Natural killer cell (primary cell): ENCODE data around the gene EMX1. TPM values are rescaled to one million over a fixed set of nuclear protein-coding genes. Genes with fewer than 3 reads are reported as not detected.

Experiments
- ATAC-seq, 3 donors: fragments of 150-1000 bp in 2 of 3; fragments of 200-7000 bp in 1 of 3; cut with Tn5 transposase; 1 replicate in 1 of 3; 2 replicates in 2 of 3; pipeline ENCODE4 v1.10.0; 2021; ENCODE audit warnings: mild to moderate bottlenecking in 2 of 3, moderate library complexity in 2 of 3
- DNase-seq, 2 donors: peaks; one replicate each; pipeline versions ENCODE4 v3.0.0 to v3.0.0-alpha.2; 2013 to 2021; ENCODE audit warnings: mixed read lengths in 1 of 2
- H3K27ac ChIP-seq: one replicate; pipeline ENCODE4 v1.5.1; 2013; ENCODE audit warnings: mild to moderate bottlenecking, low read length
- H3K27me3 ChIP-seq: one replicate; pipeline ENCODE4 v1.6.1; 2013; ENCODE audit warnings: low read length; ENCODE audit not compliant: control insufficient read depth, insufficient read depth
- H3K36me3 ChIP-seq: one replicate; pipeline ENCODE4 v1.6.1; 2013; ENCODE audit warnings: low read length; ENCODE audit not compliant: control insufficient read depth, insufficient read depth
- H3K4me1 ChIP-seq: one replicate; pipeline ENCODE4 v1.6.1; 2013; ENCODE audit warnings: low read length; ENCODE audit not compliant: control insufficient read depth, insufficient read depth
- H3K4me3 ChIP-seq: one replicate; pipeline ENCODE4 v1.5.1; 2013; ENCODE audit warnings: low read length
- H3K9me3 ChIP-seq: one replicate; pipeline ENCODE4 v1.6.1; 2013; ENCODE audit warnings: low read length; ENCODE audit not compliant: control insufficient read depth, insufficient read depth
- H3K27ac Mint-ChIP-seq, 2 donors: one replicate each; pipeline ENCODE4 v1.8.0; 2022; ENCODE audit warnings: mild to moderate bottlenecking in 2 of 2, mixed read lengths in 2 of 2, moderate library complexity in 1 of 2
- H3K27me3 Mint-ChIP-seq, 2 donors: one replicate each; pipeline ENCODE4 v1.8.0; 2022; ENCODE audit warnings: low read depth in 2 of 2, mixed read lengths in 2 of 2
- H3K36me3 Mint-ChIP-seq: one replicate; pipeline ENCODE4 v1.8.0; 2022; ENCODE audit warnings: mixed read lengths
- H3K4me1 Mint-ChIP-seq, 2 donors: one replicate each; pipeline ENCODE4 v1.8.0; 2022; ENCODE audit warnings: mixed read lengths in 2 of 2
- H3K4me3 Mint-ChIP-seq: one replicate; pipeline ENCODE4 v1.8.0; 2022; ENCODE audit warnings: mild to moderate bottlenecking, moderate library complexity, mixed read lengths
- H3K9me3 Mint-ChIP-seq, 2 donors: one replicate each; pipeline ENCODE4 v1.8.0; 2022; ENCODE audit warnings: mixed read lengths in 2 of 2
- CTCF ChIP-seq: fragments of 200-600 bp; IDR thresholded peaks from one replicate; pipeline ENCODE4 v1.8.0; 2022; ENCODE audit warnings: antibody characterized with exemption
- WGBS: methylation state at CpG from one replicate; pipeline ENCODE4 v1.1.7; 2013; ENCODE audit warnings: missing lambda C conversion rate; ENCODE audit not compliant: insufficient coverage; 5-methylcytosine and 5-hydroxymethylcytosine counted together
- intact Hi-C: fragments of 100-400 bp; cut with micrococcal nuclease; formaldehyde crosslinking; loops from one replicate; pipeline ENCODE4 v1.14.2; 2022
- total RNA-seq, 4 donors: library from RNA; stranded (reverse); fragments of 120-200 nt in 1 of 4; gene quantifications; one replicate each; pipeline versions ENCODE4 v1.2.3 to v1.2.4, GENCODE V29; 2013 to 2022

Gene EMX1
- total RNA-seq, 3 donors from 2014 or later (not counting 1 experiment from before 2014, with no cell fraction given) = not detected

- intact Hi-C loops = no loop called here
- Mint-ChIP-seq H3K36me3 (no peaks in the 10 kb centered on the region), H3K27ac (no peak overlapping the region), H3K4me1 (peaks cover 25 to 43% of the 10 kb centered on the region in 2 donors), H3K27me3 (no peaks in the 10 kb centered on the region), H3K9me3 (no peaks in the 10 kb centered on the region), H3K4me3 (no peak overlapping the region)
- no peak for DNase-seq
- Histone ChIP-seq H3K9me3 (no peaks in the 10 kb centered on the region), H3K27ac (no peak overlapping the region), H3K27me3 (no peaks in the 10 kb centered on the region), H3K36me3 (no peaks in the 10 kb centered on the region), H3K4me1 (peaks cover 33% of the 10 kb centered on the region), H3K4me3 (no peak overlapping the region)
- 88% methylated on average over 8 of the region's 8 CpGs for WGBS
- no peak for ATAC-seq
- no peak for TF ChIP-seq CTCF
These were observed 34.2 kb downstream of the EMX1 start for GRCh38 chr2:72951303-72952095.

- Mint-ChIP-seq H3K4me3 (no peak overlapping the region), H3K27ac (no peak overlapping the region), H3K36me3 (no peaks in the 10 kb centered on the region), H3K4me1 (peaks cover 33 to 50% of the 10 kb centered on the region in 2 donors), H3K27me3 (no peaks in the 10 kb centered on the region), H3K9me3 (no peaks in the 10 kb centered on the region)
- H3K36me3 ChIP-seq = peaks cover 2% of the 10 kb centered on the region
- H3K9me3 ChIP-seq = no peaks in the 10 kb centered on the region
- TF ChIP-seq CTCF = no peak
- H3K4me3 ChIP-seq = no peak overlapping the region
- H3K27me3 ChIP-seq = no peaks in the 10 kb centered on the region
- DNase-seq (no peak), ATAC-seq (no peak)
- H3K4me1 ChIP-seq = peaks cover 40% of the 10 kb centered on the region
- WGBS = 96% methylated on average over 8 of the region's 8 CpGs
- intact Hi-C loops = no loop called here
- no peak overlapping the region for H3K27ac ChIP-seq
These were observed 34.9 kb downstream of the EMX1 start for GRCh38 chr2:72952110-72952823.

- H3K36me3 ChIP-seq = peaks cover 3% of the 10 kb centered on the region
- no peaks in the 10 kb centered on the region for H3K27me3 Mint-ChIP-seq
- H3K27ac Mint-ChIP-seq = peak overlapping the region; percentile 89 to 97
- H3K4me3 Mint-ChIP-seq = peak overlapping the region; percentile 91
- peaks cover 40% of the 10 kb centered on the region for H3K4me1 ChIP-seq
- H3K9me3 ChIP-seq = no peaks in the 10 kb centered on the region
- ATAC-seq (no peak), DNase-seq (no peak)
- no peaks in the 10 kb centered on the region for H3K9me3 Mint-ChIP-seq
- intact Hi-C loops = no loop called here
- WGBS = 95% methylated on average over 12 of the region's 14 CpGs
- no peak overlapping the region for H3K4me3 ChIP-seq
- peaks cover 40 to 54% of the 10 kb centered on the region in 2 donors for H3K4me1 Mint-ChIP-seq
- TF ChIP-seq CTCF = no peak
- no peak overlapping the region for H3K27ac ChIP-seq
- H3K27me3 ChIP-seq = no peaks in the 10 kb centered on the region
- no peaks in the 10 kb centered on the region for H3K36me3 Mint-ChIP-seq
These were observed 35.6 kb downstream of the EMX1 start for GRCh38 chr2:72952961-72953360.
